GM19239 (cell line): ENCODE data around the gene FTSJ1.
"Not testable (repeated sequence)": the region's sequence is repeated elsewhere in the genome, so short reads cannot be mapped to it uniquely, and the experiment has no call there.

Source experiments
- DNase-seq: peaks from one replicate; pipeline ENCODE4 v3.0.0; 2011; ENCODE audit warnings: low spot score; ENCODE audit not compliant: insufficient read length
- FAIRE-seq: peaks from 2 replicates; lab custom pipeline; 2011; peaks lifted over from hg19 to GRCh38; lab: Jason Lieb, UNC

FTSJ1 gene

GRCh38 chrX:48520455-48520854 lies 44.5 kb downstream of the FTSJ1 start:
- no peak for FAIRE-seq
- DNase-seq, result no peak

DNA sequence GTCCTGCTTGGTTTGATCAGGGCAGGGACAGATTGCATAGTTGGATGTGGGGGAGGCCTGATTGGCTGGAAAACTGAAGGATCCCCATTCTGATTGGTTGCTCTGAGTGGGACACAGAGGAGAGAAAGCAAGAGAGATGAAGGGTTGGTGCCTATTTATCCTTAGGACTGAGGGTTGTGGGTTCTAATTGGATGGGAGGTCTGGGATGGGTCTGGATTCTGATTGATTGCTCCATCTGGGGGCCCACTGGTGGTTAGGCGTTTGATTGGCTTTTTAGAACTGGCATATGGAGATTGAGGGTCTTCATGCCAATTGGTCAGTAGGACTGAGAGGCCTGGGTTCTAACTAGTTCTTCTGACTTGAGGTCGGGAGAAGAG lies 45.0 kb downstream of the FTSJ1 start:
- no peak for FAIRE-seq
- no peak for DNase-seq

DNA sequence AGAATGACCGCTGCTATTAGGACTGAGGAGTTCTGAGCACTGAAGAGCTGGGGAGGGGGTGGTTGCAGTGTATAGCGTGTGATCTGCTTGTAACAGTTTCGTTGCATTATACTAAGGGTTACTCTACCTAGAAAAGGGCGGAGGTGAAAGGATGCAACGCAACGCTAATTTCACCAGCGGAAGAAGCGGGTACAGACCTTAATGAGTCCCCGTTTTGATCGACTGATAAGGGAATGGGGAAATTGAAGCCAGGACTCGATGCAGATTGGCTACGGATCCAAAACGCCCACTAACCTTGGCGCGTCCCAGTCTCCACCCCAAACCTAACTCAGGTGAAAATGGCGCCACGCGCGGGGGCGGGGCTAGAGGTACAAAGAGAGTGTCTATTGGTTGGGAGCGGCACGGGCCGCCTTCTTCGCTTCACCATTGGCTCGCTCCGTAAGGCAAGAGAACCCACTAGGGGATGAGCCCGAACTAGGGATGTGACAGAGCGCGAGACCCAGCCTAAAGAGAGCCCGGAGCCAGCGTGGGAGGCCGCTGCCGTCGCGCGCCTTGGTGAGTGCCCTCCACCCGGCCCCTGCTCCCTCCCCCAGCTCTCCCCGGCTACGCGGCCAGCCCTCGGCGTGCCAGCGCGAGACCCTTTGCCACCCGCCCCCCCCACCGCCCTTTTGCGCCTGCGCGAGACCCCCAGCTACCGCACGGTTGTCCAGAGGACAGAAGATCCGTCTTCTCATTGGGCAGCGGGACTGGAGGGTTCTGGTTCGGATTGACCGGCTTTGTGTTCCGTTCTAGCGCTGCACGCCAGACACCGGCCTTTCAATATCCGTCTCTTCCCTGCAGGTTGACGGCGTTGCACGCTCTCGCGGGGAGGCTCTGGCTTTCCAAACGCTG lies 45.6 kb downstream of the FTSJ1 start, which contains the start of gene EBP:
Gene EBP, plus strand, starts transcription at position 456 of the 891 bp plus-strand sequence. CDS start 1,964 bp downstream, outside the sequence.
- FAIRE-seq (peak; percentile 94), DNase-seq (peak; percentile 81)

DNA sequence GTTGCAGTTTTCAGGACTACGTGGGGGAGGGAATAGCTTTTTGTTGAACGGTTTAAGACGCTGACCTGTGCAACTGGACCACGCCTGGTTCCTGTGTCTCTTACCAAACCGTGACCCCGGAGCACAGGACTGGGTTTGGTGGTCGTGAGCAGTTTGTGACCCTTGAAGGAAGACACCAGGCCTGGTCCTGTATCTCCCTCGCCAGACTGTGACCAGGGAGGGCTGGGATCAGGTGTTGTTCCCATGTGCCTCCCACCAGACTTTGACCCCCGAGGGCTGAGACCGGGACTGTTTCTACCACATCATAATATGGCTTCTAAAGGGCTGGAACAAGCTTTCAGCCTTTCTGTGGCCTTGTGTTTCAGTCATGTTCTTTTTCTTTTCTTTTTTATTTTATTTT lies 46.3 kb downstream of the FTSJ1 start:
- DNase-seq (no peak), FAIRE-seq (peak; percentile 76)

GRCh38 chrX:48523682-48524081 lies 47.7 kb downstream of the FTSJ1 start:
- no peak for FAIRE-seq
- no peak for DNase-seq

- FAIRE-seq, DNase-seq: not testable (repeated sequence)
These were observed 49.9 kb downstream of the FTSJ1 start for GRCh38 chrX:48525853-48526252.

DNA sequence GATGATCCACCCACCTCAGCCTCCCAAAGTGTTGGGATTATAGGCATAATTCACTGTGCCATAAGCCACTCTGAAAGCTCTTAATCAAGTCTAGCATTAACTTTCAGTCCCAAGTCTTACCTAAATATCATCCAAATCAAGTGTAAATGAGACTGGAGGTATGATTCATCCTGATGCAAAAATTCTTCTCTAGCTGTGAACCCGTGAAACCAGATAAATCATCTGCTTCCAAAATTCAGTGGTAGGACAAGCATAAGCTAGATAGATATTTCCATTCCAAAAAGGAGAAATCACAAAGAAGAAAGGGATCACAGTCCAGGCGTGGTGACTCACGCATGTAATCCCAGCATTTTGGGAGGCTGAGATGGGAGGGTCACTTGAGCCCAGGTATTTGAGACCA lies 54.7 kb downstream of the FTSJ1 start:
- FAIRE-seq, result no peak
- no peak for DNase-seq

DNA sequence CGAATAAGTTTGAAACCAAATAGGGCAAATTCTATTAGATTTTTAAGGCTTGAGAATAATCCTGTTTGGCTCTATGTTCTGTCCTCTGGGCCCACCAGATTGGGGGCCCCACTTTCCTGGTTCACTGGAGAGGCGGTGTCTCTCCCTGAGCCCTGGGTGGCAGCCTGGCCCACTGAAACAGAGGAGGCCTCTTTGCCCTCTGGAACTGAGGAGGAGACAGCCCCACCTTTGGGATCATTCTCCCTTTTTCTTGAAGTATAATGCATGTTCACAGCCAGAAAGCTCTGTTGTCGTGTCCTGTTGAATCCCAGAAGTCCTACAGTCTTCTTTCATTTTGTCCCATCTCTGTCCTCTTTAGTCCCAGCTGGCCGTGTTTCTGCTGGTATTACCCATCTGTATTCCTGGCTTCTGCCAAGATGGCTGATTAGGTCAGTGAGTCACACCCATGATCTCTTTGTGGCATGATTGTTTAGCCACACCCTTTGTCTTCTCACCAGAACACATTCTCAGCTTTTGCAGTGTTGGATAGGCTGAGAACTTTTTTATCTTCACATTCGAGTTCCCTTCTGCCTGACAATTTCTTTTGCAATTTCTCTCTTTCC lies 55.5 kb downstream of the FTSJ1 start:
- FAIRE-seq (no peak), DNase-seq (no peak)

DNA sequence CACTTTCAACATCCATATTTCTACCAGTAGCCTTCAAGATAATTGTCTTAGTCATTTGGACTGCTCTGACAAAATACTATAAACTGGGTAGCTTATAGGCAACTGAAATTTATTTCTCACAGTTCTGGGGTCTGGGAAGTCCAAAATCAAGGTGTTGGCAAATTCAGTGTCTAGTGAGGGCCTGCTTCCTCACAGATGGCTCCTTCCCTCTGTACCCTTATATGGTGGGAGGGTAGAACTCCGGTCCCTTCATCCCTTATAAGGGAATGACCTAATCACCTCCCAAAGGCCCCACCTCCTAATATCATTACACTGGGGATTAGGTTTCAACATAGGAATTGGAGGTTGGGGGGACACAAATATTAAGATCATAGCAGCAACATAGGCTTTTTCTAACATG lies 56.2 kb downstream of the FTSJ1 start:
- FAIRE-seq (no peak), DNase-seq (no peak)

DNA sequence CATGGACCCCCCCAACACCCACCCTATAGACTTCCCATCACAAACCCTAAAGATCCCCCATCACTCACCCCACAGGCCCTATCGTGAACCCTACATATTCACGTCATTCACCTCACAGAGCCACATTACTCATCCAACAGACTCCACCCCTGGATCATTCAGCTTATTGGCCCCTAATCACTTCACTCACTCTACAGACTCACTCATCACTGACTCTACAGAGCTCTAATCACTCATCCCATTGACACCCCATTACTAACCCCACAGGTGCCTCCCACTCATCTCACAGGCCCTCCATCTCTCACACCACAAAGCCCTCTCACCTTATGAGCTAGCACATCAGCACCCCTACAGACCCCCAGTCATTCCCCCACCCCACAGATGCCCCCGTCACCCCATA lies 57.2 kb downstream of the FTSJ1 start:
- no peak for DNase-seq
- no peak for FAIRE-seq
